Pericardium fibroblast (primary cell): ENCODE results near the gene ERO1A. TPM values are rescaled to one million over a fixed set of nuclear protein-coding genes. Genes with fewer than 3 reads are reported as not detected.

Experiments
- total RNA-seq: library from RNA; depleted of rRNA; stranded (reverse); fragments of >200 nt; gene quantifications from 2 replicates; pipeline ENCODE4 v1.2.3, GENCODE V29; 2015

The ERO1A gene, protein sequence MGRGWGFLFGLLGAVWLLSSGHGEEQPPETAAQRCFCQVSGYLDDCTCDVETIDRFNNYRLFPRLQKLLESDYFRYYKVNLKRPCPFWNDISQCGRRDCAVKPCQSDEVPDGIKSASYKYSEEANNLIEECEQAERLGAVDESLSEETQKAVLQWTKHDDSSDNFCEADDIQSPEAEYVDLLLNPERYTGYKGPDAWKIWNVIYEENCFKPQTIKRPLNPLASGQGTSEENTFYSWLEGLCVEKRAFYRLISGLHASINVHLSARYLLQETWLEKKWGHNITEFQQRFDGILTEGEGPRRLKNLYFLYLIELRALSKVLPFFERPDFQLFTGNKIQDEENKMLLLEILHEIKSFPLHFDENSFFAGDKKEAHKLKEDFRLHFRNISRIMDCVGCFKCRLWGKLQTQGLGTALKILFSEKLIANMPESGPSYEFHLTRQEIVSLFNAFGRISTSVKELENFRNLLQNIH
- 50.3 and 51.7 TPM in 2 replicates for total RNA-seq

DNA sequence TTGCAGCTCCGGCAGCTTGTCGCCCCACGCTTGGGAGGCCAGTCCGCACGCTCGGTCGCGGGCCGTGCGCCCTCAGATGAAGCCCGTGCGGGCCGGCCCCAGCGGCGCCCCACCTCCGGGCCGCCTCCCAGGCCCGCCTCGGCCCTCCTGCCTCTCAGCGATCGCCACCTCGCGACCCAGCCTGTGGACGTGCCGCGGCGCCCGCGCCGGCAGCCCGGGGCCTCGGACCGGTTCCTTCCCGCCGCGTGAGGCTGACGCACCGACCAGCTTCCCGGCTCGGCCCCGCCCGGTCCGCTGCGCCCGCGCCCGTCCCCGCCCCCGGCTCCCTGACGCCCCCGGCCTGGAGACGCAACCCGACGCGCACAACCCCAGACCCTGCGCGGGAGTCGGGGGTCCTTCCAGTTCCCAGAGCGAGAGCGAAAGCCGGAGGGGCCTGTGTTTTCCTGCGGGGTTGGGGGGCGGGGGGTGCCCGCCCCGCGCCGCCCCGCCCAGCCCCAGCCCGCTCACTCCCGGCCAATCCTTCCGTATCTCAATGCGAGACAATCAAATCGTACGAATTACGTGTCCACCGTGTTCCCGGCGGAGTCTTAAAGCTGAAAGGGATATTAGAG is at the start of gene ERO1A:
TSS of gene ERO1A (minus strand) at position 78 of the 611 bp plus-strand sequence. CDS start at position 1, 77 bp downstream.

DNA sequence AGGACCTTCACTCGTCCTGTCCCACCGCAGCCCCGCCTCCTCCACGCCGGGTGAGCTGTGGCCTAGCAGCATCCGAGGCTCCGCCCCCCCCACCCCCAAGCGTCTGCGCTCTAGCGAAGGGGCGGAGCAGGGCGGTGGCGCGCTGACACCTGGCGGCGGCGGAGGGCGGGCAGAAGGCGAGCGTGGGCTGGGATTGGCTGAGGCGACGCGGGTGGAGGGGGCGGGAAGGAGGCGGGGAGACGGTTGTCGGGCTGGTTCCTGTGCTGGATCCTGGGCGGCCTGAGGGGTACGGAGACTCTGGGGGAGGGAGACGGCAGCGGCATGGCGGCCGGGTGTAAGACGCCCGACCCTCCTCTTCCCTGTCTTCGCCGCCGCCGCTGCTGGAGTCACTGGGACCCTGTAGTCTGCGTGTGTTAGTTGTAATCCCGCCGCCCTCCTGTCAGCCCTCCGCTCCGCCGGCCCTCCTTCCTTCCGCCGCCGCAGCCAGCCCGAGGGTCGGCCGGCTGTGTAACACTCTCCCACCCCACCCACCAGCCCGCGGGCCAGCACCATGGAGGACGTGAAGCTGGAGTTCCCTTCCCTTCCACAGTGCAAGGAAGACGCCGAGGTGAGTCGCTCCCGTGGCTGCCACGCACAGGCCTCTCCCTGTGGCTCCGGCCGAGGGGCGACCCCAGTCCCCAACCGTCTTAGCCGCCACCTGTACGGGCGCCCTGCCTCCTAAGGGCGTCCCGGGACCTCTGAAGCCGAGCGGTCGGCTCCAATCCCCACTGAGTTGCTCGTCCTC is 34.8 kb upstream of the ERO1A start, which contains the start of gene STYX:
TSS of gene STYX (plus strand) at position 242 of the 784 bp plus-strand sequence. CDS start at position 551, 309 bp downstream.

DNA sequence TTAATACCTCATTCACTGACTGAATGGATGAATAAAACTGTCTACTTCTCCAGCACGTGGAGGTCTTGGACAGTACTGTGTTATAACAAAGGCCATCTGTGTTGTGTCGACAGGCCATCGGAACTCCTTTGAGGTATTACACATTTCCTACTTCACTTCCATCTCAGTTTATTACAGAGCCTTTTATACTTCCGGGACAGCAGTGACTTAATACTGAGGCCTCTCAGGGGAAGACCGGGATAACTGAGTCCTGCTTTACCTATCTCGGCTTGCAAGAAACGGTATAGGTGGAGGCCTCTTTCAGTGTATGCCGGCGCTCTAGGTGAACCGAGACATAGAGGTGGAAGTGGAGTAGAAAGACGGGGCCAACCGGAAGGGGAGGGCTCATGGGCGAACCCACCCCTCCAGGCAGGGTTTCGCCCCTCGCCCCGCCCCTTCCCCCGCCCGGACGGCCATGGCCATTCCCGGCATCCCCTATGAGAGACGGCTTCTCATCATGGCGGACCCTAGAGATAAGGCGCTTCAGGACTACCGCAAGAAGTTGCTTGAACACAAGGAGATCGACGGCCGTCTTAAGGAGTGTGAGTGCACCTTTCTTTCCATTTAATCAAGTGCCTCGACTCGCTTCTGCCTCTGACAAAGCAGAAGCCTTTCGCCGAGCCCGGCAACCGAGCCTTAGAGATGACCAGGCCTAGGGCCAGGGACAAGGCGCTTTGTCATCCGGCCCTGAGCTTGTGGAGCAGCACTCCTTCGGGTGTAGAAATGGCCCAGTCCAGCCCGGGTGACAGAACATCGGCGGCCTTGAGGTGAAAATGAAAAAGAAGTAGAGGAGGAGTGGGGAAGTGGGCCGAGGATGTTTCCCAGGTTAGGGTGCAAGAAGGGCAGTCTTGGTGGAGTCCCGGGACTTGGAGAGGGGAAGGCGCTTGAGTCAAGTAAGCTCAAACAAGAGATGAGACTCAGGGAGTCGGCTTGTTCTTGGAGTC is 11.7 kb upstream of the ERO1A start, which contains the start of gene PSMC6:
TSS of gene PSMC6 (plus strand) at position 477 of the 983 bp plus-strand sequence. CDS start at position 497, 20 bp downstream.

Other genes with a start within 250 kb of the ERO1A start
- 5.1 and 8.9 TPM in 2 replicates for gene TXNDC16, start 143.1 kb downstream of the ERO1A start, total RNA-seq
- 0.17 and 0.58 TPM in 2 replicates for gene GPR137C, start 142.7 kb downstream of the ERO1A start, total RNA-seq
- gene PSMC6, start 11.6 kb upstream of the ERO1A start, total RNA-seq = 39.2 and 40.8 TPM in 2 replicates
- gene STYX, start 34.6 kb upstream of the ERO1A start, total RNA-seq = 11.4 and 14.4 TPM in 2 replicates
- gene GNPNAT1, start 96.0 kb upstream of the ERO1A start, total RNA-seq = 19.3 and 21.8 TPM in 2 replicates